SH-SY5Y (cell line): ENCODE data around the gene TSC2.

Source experiments
- GATA2 ChIP-seq: IDR thresholded peaks from 2 replicates; pipeline ENCODE4 v1.6.1; 2011; ENCODE audit warnings: mild to moderate bottlenecking, low read depth, low read length
- GATA3 ChIP-seq: IDR thresholded peaks from 2 replicates; pipeline ENCODE4 v1.6.1; 2011; ENCODE audit warnings: low read depth, mild to moderate bottlenecking, low read length, moderate library complexity

GRCh38 chr16:2085669-2086068 is 37.9 kb downstream of the TSC2 start:
- no peak for TF ChIP-seq GATA2
- no peak for TF ChIP-seq GATA3
